GM12865 (cell line): ENCODE measurements around the gene LMTK2.

ENCODE experiments used
- DNase-seq: peaks from one replicate; pipeline ENCODE4 v3.0.0; 2010; ENCODE audit warnings: low read depth
- H3K4me3 ChIP-seq: 2 replicates; pipeline ENCODE4 v1.5.1; 2011; ENCODE audit warnings: mild to moderate bottlenecking, low read depth, low read length, control low read depth
- TF ChIP-seq, protein P1 (sequence below): IDR thresholded peaks from 2 replicates; pipeline ENCODE4 v1.5.1; 2011; ENCODE audit warnings: low read length, control low read depth, low read depth, inconsistent platforms; ENCODE audit not compliant: insufficient read depth; ENCODE audit errors: missing control alignments

The LMTK2 gene

DNA sequence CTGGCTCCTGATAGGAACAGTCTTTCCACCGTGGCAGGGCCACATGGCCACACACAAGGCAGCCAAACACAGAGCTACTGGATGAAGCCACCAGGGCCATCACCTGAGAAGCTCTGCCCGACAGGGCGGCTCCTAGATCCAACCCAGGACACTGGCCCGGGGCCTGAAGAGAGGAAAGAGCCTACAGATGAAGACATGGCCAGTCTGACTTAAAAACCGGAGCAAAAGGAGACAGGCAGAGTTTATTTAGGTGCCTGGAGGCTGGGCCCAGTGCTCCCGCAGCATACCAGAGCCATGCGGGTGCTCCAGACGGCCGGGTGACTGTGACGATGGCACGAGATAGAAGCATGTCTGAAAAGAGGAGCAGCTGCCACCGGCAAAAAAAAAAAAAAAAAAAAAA, 141.5 kb downstream of the LMTK2 start:
- no peak for DNase-seq
- TF ChIP-seq, protein P1, sequence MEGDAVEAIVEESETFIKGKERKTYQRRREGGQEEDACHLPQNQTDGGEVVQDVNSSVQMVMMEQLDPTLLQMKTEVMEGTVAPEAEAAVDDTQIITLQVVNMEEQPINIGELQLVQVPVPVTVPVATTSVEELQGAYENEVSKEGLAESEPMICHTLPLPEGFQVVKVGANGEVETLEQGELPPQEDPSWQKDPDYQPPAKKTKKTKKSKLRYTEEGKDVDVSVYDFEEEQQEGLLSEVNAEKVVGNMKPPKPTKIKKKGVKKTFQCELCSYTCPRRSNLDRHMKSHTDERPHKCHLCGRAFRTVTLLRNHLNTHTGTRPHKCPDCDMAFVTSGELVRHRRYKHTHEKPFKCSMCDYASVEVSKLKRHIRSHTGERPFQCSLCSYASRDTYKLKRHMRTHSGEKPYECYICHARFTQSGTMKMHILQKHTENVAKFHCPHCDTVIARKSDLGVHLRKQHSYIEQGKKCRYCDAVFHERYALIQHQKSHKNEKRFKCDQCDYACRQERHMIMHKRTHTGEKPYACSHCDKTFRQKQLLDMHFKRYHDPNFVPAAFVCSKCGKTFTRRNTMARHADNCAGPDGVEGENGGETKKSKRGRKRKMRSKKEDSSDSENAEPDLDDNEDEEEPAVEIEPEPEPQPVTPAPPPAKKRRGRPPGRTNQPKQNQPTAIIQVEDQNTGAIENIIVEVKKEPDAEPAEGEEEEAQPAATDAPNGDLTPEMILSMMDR = no peak
- H3K4me3 ChIP-seq = no peak overlapping the region

GRCh38 chr7:98249106-98249505, 142.4 kb downstream of the LMTK2 start:
- H3K4me3 ChIP-seq = no peak overlapping the region
- DNase-seq = no peak
- TF ChIP-seq, protein P1 = no peak

- H3K4me3 ChIP-seq = peak overlapping the region; percentile 84
- DNase-seq = peak; percentile 64
- TF ChIP-seq, protein P1 = no peak
These were observed 144.1 kb downstream of the LMTK2 start for GRCh38 chr7:98250789-98251188.

DNA sequence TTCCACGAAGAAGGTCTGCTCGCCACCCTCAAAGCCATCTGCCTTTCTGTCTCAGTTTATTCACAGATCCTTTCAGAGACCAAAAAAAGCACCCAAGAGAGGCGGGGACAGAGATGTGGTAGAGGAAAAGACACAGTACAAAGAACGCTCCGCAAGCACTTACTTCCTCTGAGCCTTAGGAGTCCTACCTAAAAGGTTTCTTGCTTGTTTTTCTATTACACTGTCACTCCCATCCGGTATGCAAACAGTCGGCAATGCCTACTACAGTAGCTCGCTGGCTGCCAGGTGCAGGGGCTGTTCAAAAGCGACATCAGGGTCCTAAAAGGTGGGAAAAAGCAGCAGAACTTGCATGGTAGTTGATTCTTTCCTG, 144.6 kb downstream of the LMTK2 start:
- DNase-seq = peak; percentile 65

GRCh38 chr7:98251601-98252424, 145.2 kb downstream of the LMTK2 start, which contains the start of gene TECPR1:
Gene TECPR1, minus strand, starts transcription at chr7:98252232. Its CDS starts 6,086 bp downstream, at chr7:98246146.
- TF ChIP-seq, protein P1 = no peak
- H3K4me3 ChIP-seq = peak within 1 kb of the TSS; percentile 84
- DNase-seq = peak; percentile 96

More for the DNA sequence above, 144.6 kb downstream of the LMTK2 start:
- TF ChIP-seq, protein P1 = no peak
- H3K4me3 ChIP-seq = peak overlapping the region; percentile 84

GRCh38 chr7:98252425-98253054, 145.9 kb downstream of the LMTK2 start:
- H3K4me3 ChIP-seq = peak overlapping the region; percentile 84
- DNase-seq = no peak
- TF ChIP-seq, protein P1 = no peak
